Mesendoderm (in vitro differentiated cells): ENCODE results near the gene ABCA7.

Source experiments
- DNase-seq: peaks from one replicate; pipeline ENCODE4 v3.0.0; 2013
- H2AK5ac ChIP-seq: 2 replicates; pipeline ENCODE4 v1.6.1; 2013; ENCODE audit warnings: low read length, inconsistent platforms
- H2BK120ac ChIP-seq: 2 replicates; pipeline ENCODE4 v1.6.1; 2013; ENCODE audit warnings: low read depth, mild to moderate bottlenecking, low read length, moderate library complexity, mixed read lengths
- H2BK15ac ChIP-seq: replicated peaks from 2 replicates; pipeline ENCODE4 v1.6.1; 2013; ENCODE audit warnings: low read depth, mild to moderate bottlenecking, moderate library complexity
- H2BK5ac ChIP-seq: 2 replicates; pipeline ENCODE4 v1.6.1; 2013; ENCODE audit warnings: low read length, inconsistent platforms
- H3K18ac ChIP-seq: 2 replicates; pipeline ENCODE4 v1.6.1; 2013; ENCODE audit warnings: mild to moderate bottlenecking, low read length, mixed read lengths
- H3K23ac ChIP-seq: one replicate; pipeline ENCODE4 v1.6.1; 2013; ENCODE audit warnings: low read length
- H3K27ac ChIP-seq: 2 replicates; pipeline ENCODE4 v1.5.1; 2013; ENCODE audit warnings: low read depth, mild to moderate bottlenecking, inconsistent platforms, low read length, moderate library complexity
- H3K27me3 ChIP-seq: 2 replicates; pipeline ENCODE4 v1.6.1; 2013; ENCODE audit warnings: low read length, control low read depth, mild to moderate bottlenecking, inconsistent platforms; ENCODE audit not compliant: insufficient read depth, poor library complexity
- H3K36me3 ChIP-seq: 2 replicates; pipeline ENCODE4 v1.6.1; 2013; ENCODE audit warnings: low read length, inconsistent platforms; ENCODE audit not compliant: control insufficient read depth, insufficient read depth
- H3K4ac ChIP-seq: one replicate; pipeline ENCODE4 v1.6.1; 2013; ENCODE audit warnings: low read depth, mild to moderate bottlenecking, low read length, moderate library complexity
- H3K4me1 ChIP-seq: 2 replicates; pipeline ENCODE4 v1.6.1; 2013; ENCODE audit warnings: low read depth, low read length, inconsistent platforms; ENCODE audit not compliant: control insufficient read depth
- H3K4me2 ChIP-seq: 2 replicates; pipeline ENCODE4 v1.6.1; 2013; ENCODE audit warnings: low read length
- H3K4me3 ChIP-seq: 2 replicates; pipeline ENCODE4 v1.5.1; 2013; ENCODE audit warnings: mild to moderate bottlenecking, low read length
- H3K56ac ChIP-seq: one replicate; pipeline ENCODE4 v1.6.1; 2013; ENCODE audit warnings: low read length
- H3K79me1 ChIP-seq: 2 replicates; pipeline ENCODE4 v1.6.1; 2013; ENCODE audit warnings: low read length, inconsistent platforms
- H3K79me2 ChIP-seq: 2 replicates; pipeline ENCODE4 v1.6.1; 2013; ENCODE audit warnings: mild to moderate bottlenecking, low read length; ENCODE audit not compliant: control insufficient read depth, insufficient read depth
- H3K9ac ChIP-seq: 2 replicates; pipeline ENCODE4 v1.6.1; 2013; ENCODE audit warnings: low read length, inconsistent platforms
- H4K5ac ChIP-seq: one replicate; pipeline ENCODE4 v1.6.1; 2013; ENCODE audit warnings: low read length
- H4K8ac ChIP-seq: one replicate; pipeline ENCODE4 v1.6.1; 2013; ENCODE audit warnings: low read depth, mild to moderate bottlenecking, control low read depth, low read length, moderate library complexity
- WGBS: extraction: QIAGEN DNeasy Blood & Tissue Kit; methylation state at CpG from one replicate; pipeline ENCODE4 v1.1.7; 2013; ENCODE audit warnings: low lambda C conversion rate, missing lambda C conversion rate; ENCODE audit not compliant: insufficient coverage; ENCODE audit errors: extremely low coverage; 5-methylcytosine and 5-hydroxymethylcytosine counted together

The ABCA7 gene

GRCh38 chr19:991932-992669 lies 47.8 kb upstream of the ABCA7 start:
- Histone ChIP-seq H3K4me2 (no peak overlapping the region), H3K4me3 (no peak overlapping the region), H2BK15ac (no peak overlapping the region), H4K5ac (no peak overlapping the region), H3K79me1 (no peaks in the 10 kb centered on the region), H2BK5ac (no peak overlapping the region), H2AK5ac (no peak overlapping the region), H3K9ac (no peak overlapping the region), H3K18ac (no peak overlapping the region), H3K56ac (no peak overlapping the region), H4K8ac (no peak overlapping the region), H3K27ac (no peak overlapping the region), H3K4ac (no peak overlapping the region), H3K36me3 (peaks cover 3% of the 10 kb centered on the region), H3K4me1 (no peaks in the 10 kb centered on the region), H3K27me3 (no peaks in the 10 kb centered on the region), H3K23ac (no peak overlapping the region), H2BK120ac (no peak overlapping the region), H3K79me2 (no peaks in the 10 kb centered on the region)
- DNase-seq: no peak
- no CpG with 5 or more reads among the region's 42 CpGs for WGBS

- Histone ChIP-seq H4K8ac (no peak overlapping the region), H3K9ac (no peak overlapping the region), H3K79me2 (no peaks in the 10 kb centered on the region), H3K27me3 (no peaks in the 10 kb centered on the region), H3K4me3 (no peak overlapping the region), H2BK120ac (no peak overlapping the region), H3K79me1 (no peaks in the 10 kb centered on the region), H2AK5ac (no peak overlapping the region), H3K56ac (no peak overlapping the region), H3K4ac (no peak overlapping the region), H3K4me2 (no peak overlapping the region), H3K27ac (no peak overlapping the region), H3K18ac (no peak overlapping the region), H4K5ac (no peak overlapping the region), H3K4me1 (no peaks in the 10 kb centered on the region), H2BK5ac (no peak overlapping the region), H3K23ac (no peak overlapping the region), H3K36me3 (peaks cover 3% of the 10 kb centered on the region), H2BK15ac (no peak overlapping the region)
- no peak for DNase-seq
- no CpG with 5 or more reads among the region's 13 CpGs for WGBS
Measured at GRCh38 chr19:992670-993055, 47.2 kb upstream of the ABCA7 start.

GRCh38 chr19:993361-993830 lies 46.5 kb upstream of the ABCA7 start:
- Histone ChIP-seq H3K23ac (no peak overlapping the region), H3K4me2 (no peak overlapping the region), H2BK15ac (no peak overlapping the region), H2BK5ac (no peak overlapping the region), H4K5ac (no peak overlapping the region), H3K27me3 (no peaks in the 10 kb centered on the region), H2BK120ac (no peak overlapping the region), H3K79me2 (no peaks in the 10 kb centered on the region), H4K8ac (no peak overlapping the region), H3K4me1 (no peaks in the 10 kb centered on the region), H3K18ac (no peak overlapping the region), H3K27ac (no peak overlapping the region), H3K36me3 (peaks cover 3% of the 10 kb centered on the region), H3K9ac (no peak overlapping the region), H3K4me3 (no peak overlapping the region), H3K56ac (no peak overlapping the region), H2AK5ac (no peak overlapping the region), H3K79me1 (no peaks in the 10 kb centered on the region), H3K4ac (no peak overlapping the region)
- DNase-seq: no peak
- no CpG with 5 or more reads among the region's 17 CpGs for WGBS

DNA sequence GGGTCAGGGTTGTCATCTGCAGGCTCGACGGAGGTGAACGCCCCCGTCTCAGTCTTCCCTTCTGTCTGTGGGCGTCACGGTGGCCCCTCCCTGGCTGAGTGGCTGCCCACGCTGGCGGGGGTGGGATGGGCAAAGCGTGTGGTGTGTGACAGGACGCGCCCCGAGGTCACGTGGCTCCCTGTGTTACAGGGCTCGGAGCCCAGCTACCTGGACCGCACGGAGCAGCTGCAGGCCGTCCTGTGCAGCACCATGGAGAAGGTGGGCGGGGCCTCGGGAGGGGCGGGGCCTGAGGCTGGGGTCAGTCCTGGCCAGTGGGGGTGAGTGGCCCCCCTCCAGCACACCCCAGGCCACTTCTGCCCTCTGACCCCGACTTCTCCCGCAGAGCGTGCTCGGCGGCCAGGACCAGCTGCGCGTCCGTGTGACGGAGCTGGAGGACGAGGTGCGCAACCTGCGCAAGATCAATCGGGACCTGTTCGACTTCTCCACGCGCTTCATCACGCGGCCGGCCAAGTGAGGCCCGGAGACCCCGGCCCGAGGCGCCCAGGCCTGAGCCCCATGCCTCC lies 46.0 kb upstream of the ABCA7 start:
- no peak overlapping the region for H2BK5ac ChIP-seq
- no peaks in the 10 kb centered on the region for H3K79me1 ChIP-seq
- no peak overlapping the region for H3K4me3 ChIP-seq
- no peak overlapping the region for H3K56ac ChIP-seq
- H3K23ac ChIP-seq: no peak overlapping the region
- no peak overlapping the region for H3K18ac ChIP-seq
- H2AK5ac ChIP-seq: no peak overlapping the region
- H3K4me1 ChIP-seq: no peaks in the 10 kb centered on the region
- H4K8ac ChIP-seq: no peak overlapping the region
- no peak overlapping the region for H3K27ac ChIP-seq
- no peak overlapping the region for H2BK120ac ChIP-seq
- no peak overlapping the region for H2BK15ac ChIP-seq
- no peak for DNase-seq
- H4K5ac ChIP-seq: no peak overlapping the region
- H3K4me2 ChIP-seq: no peak overlapping the region
- H3K9ac ChIP-seq: no peak overlapping the region
- H3K4ac ChIP-seq: no peak overlapping the region
- peaks cover 3% of the 10 kb centered on the region for H3K36me3 ChIP-seq
- H3K79me2 ChIP-seq: no peaks in the 10 kb centered on the region
- WGBS: no CpG with 5 or more reads among the region's 43 CpGs
- no peaks in the 10 kb centered on the region for H3K27me3 ChIP-seq

- Histone ChIP-seq H3K56ac (no peak overlapping the region), H4K8ac (no peak overlapping the region), H3K9ac (no peak overlapping the region), H3K27me3 (no peaks in the 10 kb centered on the region), H2BK5ac (no peak overlapping the region), H2AK5ac (no peak overlapping the region), H3K4ac (no peak overlapping the region), H2BK120ac (no peak overlapping the region), H4K5ac (no peak overlapping the region), H3K27ac (no peak overlapping the region), H3K4me2 (no peak overlapping the region), H3K4me3 (no peak overlapping the region), H2BK15ac (no peak overlapping the region), H3K23ac (no peak overlapping the region), H3K79me1 (no peaks in the 10 kb centered on the region), H3K18ac (no peak overlapping the region), H3K36me3 (peaks cover 3% of the 10 kb centered on the region), H3K79me2 (no peaks in the 10 kb centered on the region), H3K4me1 (no peaks in the 10 kb centered on the region)
- WGBS: no CpG with 5 or more reads among the region's 18 CpGs
- DNase-seq: no peak
Measured at GRCh38 chr19:994516-994915, 45.4 kb upstream of the ABCA7 start.
